Fibroblast of lung (primary cell): ENCODE data around the gene ARMC2.

Source experiments
- CTCF ChIP-seq, 2 donors: IDR thresholded peaks in 1 of 2; conservative IDR thresholded peaks in 1 of 2; 1 replicate in 1 of 2; 2 replicates in 1 of 2; pipeline ENCODE4 v1.5.1; 2011 to 2012; ENCODE audit warnings: low read length in 2 of 2, control low read depth in 1 of 2, inconsistent platforms in 1 of 2, low read depth in 1 of 2, mild to moderate bottlenecking in 1 of 2
- EZH2 ChIP-seq: IDR thresholded peaks from 2 replicates; pipeline ENCODE4 v1.5.1; 2012; ENCODE audit warnings: low read length, control low read depth, mild to moderate bottlenecking; ENCODE audit errors: missing control alignments

- no peak for TF ChIP-seq CTCF (conservative IDR thresholded peaks at IDR 0.05 in 1 of 2, IDR thresholded peaks at IDR 0.05 in 1 of 2; ENCODE audit: low read depth in 1 of 2, low read length in 2 of 2)
- TF ChIP-seq EZH2: no peak
Observed at GRCh38 chr6:108927927-108928326, 79.7 kb downstream of the ARMC2 start.
